AG04450 (cell line): ENCODE measurements around the gene COX11. TPM values are rescaled to one million over a fixed set of nuclear protein-coding genes. Genes with fewer than 3 reads are reported as not detected.

Experiments used
- CTCF ChIA-PET: fragments of 300-600, 350-600 bp; formaldehyde crosslinking; extraction: SDS; loops from one replicate; lab custom pipeline; 2022; ENCODE audit warnings: antibody characterized with exemption, inconsistent platforms; lab: Charles Lee
- POLR2A ChIA-PET: fragments of 350-600 bp; formaldehyde crosslinking; extraction: SDS; loops from one replicate; lab custom pipeline; 2021; ENCODE audit warnings: antibody characterized with exemption, inconsistent platforms; lab: Yijun Ruan, JAX
- DNase-seq: peaks from one replicate; pipeline ENCODE4 v3.0.0-alpha.2; 2011; ENCODE audit warnings: low read depth, low spot score
- H3K27ac ChIP-seq: one replicate; pipeline ENCODE4 v1.5.1; 2012; ENCODE audit warnings: low read depth, low read length, control low read depth
- H3K27me3 ChIP-seq: one replicate; pipeline ENCODE4 v1.6.0; 2012; ENCODE audit warnings: low read length; ENCODE audit not compliant: control insufficient read depth, insufficient read depth
- H3K4me3 ChIP-seq: 2 replicates; pipeline ENCODE4 v1.5.1; 2011; ENCODE audit warnings: mild to moderate bottlenecking, low read depth, low read length, control low read depth
- H3K9me3 ChIP-seq: 2 replicates; pipeline ENCODE4 v1.5.1; 2012; ENCODE audit warnings: low read length; ENCODE audit not compliant: control insufficient read depth, insufficient read depth
- CTCF ChIP-seq: IDR thresholded peaks from 2 replicates; pipeline ENCODE4 v1.5.1; 2011; ENCODE audit warnings: low read depth, low read length, control low read depth, inconsistent platforms
- polyA plus RNA-seq: library from polyadenylated mRNA; depleted of rRNA; stranded (reverse); fragments of >200 nt; gene quantifications from 2 replicates; pipeline ENCODE4 v1.2.3, GENCODE V29; 2011

Gene COX11
- polyA plus RNA-seq, 1 experiment: 31.5 TPM

GRCh38 chr17:54945231-54945630, 23.2 kb downstream of the COX11 start:
- H3K27me3 ChIP-seq: no peaks in the 10 kb centered on the region
- CTCF ChIA-PET: interaction anchor here (0.7 to 1.0 kb wide), 2 partner anchors 16 to 54 kb away, joined by 3 to 4 read pairs; no protein-coding TSS in a partner anchor
- no peak for DNase-seq
- POLR2A ChIA-PET: no interaction called here
- H3K4me3 ChIP-seq: no peak overlapping the region
- TF ChIP-seq CTCF: no peak
- H3K9me3 ChIP-seq: no peaks in the 10 kb centered on the region
- no peak overlapping the region for H3K27ac ChIP-seq

GRCh38 chr17:54944796-54945195, 23.7 kb downstream of the COX11 start:
- Histone ChIP-seq H3K27me3 (no peaks in the 10 kb centered on the region), H3K4me3 (no peak overlapping the region), H3K9me3 (no peaks in the 10 kb centered on the region), H3K27ac (no peak overlapping the region)
- TF ChIP-seq CTCF: no peak
- no peak for DNase-seq
- CTCF ChIA-PET: interaction anchor here (1.0 kb wide), 1 partner anchor 15 kb away, joined by 4 read pairs; no protein-coding TSS in a partner anchor
- POLR2A ChIA-PET: no interaction called here

GRCh38 chr17:54941285-54941684, 27.2 kb downstream of the COX11 start:
- no peak for DNase-seq
- Histone ChIP-seq H3K27me3 (no peaks in the 10 kb centered on the region), H3K4me3 (no peak overlapping the region), H3K27ac (no peak overlapping the region), H3K9me3 (no peaks in the 10 kb centered on the region)
- no peak for TF ChIP-seq CTCF
- ChIA-PET POLR2A (no interaction called here), CTCF (no interaction called here)

- Histone ChIP-seq H3K27me3 (no peaks in the 10 kb centered on the region), H3K27ac (no peak overlapping the region), H3K9me3 (no peaks in the 10 kb centered on the region), H3K4me3 (no peak overlapping the region)
- no peak for TF ChIP-seq CTCF
- DNase-seq: no peak
- POLR2A ChIA-PET: no interaction called here
- CTCF ChIA-PET: no interaction called here
These were observed 31.0 kb downstream of the COX11 start for GRCh38 chr17:54937426-54937825.

- no peak for DNase-seq
- POLR2A ChIA-PET: no interaction called here
These were observed 31.4 kb downstream of the COX11 start for GRCh38 chr17:54937018-54937417.

More at GRCh38 chr17:54937018-54937417, 31.4 kb downstream of the COX11 start:
- TF ChIP-seq CTCF: no peak
- CTCF ChIA-PET: no interaction called here
- Histone ChIP-seq H3K4me3 (no peak overlapping the region), H3K27ac (no peak overlapping the region), H3K27me3 (no peaks in the 10 kb centered on the region), H3K9me3 (no peaks in the 10 kb centered on the region)
